Common myeloid progenitor, CD34-positive (primary cell): Measurements from ENCODE around the gene CFAP410.

Experiments used
- CTCF ChIA-PET: fragments of 350-600 bp; sonication (Branson Sonifier 250); formaldehyde crosslinking; loops from one replicate; lab custom pipeline; 2021; ENCODE audit warnings: antibody characterized with exemption; lab: Charles Lee
- POLR2A ChIA-PET: fragments of 350-600 bp; sonication (Branson Sonifier 250); formaldehyde crosslinking; loops from one replicate; lab custom pipeline; 2021; ENCODE audit warnings: antibody characterized with exemption; lab: Charles Lee
- DNase-seq, 3 donors: peaks; one replicate each; pipeline versions ENCODE4 v3.0.0 to v3.0.0-alpha.2; 2013
- H3K27ac ChIP-seq, 2 experiments: 1 replicate in 1 of 2; 2 replicates in 1 of 2; pipeline ENCODE4 v1.7.0; 2013; ENCODE audit warnings: inconsistent platforms in 2 of 2, low read length in 2 of 2, mild to moderate bottlenecking in 2 of 2, low read depth in 1 of 2, moderate library complexity in 1 of 2; ENCODE audit not compliant: severe bottlenecking in 2 of 2, insufficient read depth in 1 of 2, poor library complexity in 1 of 2
- H3K27me3 ChIP-seq, 5 experiments: replicated peaks in 2 of 5; 1 replicate in 3 of 5; 2 replicates in 2 of 5; pipeline versions ENCODE4 v1.6.1 to v1.7.0; 2013; ENCODE audit warnings: low read length in 4 of 5, mild to moderate bottlenecking in 2 of 5, moderate library complexity in 2 of 5, inconsistent platforms in 1 of 5; ENCODE audit not compliant: insufficient read depth in 5 of 5, control insufficient read depth in 4 of 5
- H3K36me3 ChIP-seq, 4 experiments: 1 replicate in 2 of 4; 2 replicates in 2 of 4; pipeline versions ENCODE4 v1.6.1 to v1.7.0; 2013; ENCODE audit warnings: low read length in 3 of 4, control low read depth in 1 of 4, mild to moderate bottlenecking in 1 of 4; ENCODE audit not compliant: control insufficient read depth in 4 of 4, insufficient read depth in 4 of 4
- H3K4me1 ChIP-seq, 4 experiments: 1 replicate in 3 of 4; 2 replicates in 1 of 4; pipeline versions ENCODE4 v1.6.1 to v1.7.1; 2013; ENCODE audit warnings: low read length in 3 of 4, mild to moderate bottlenecking in 3 of 4, control low read depth in 1 of 4, inconsistent platforms in 1 of 4, moderate library complexity in 1 of 4; ENCODE audit not compliant: control insufficient read depth in 4 of 4, insufficient read depth in 4 of 4; ENCODE audit errors: control extremely low read depth in 1 of 4
- H3K4me3 ChIP-seq, 7 experiments: 1 replicate in 4 of 7; 2 replicates in 3 of 7; pipeline versions ENCODE4 v1.5.1 to v1.7.0; 2013; ENCODE audit warnings: mild to moderate bottlenecking in 7 of 7, low read length in 6 of 7, moderate library complexity in 6 of 7, inconsistent platforms in 2 of 7, low read depth in 2 of 7, control low read depth in 1 of 7; ENCODE audit not compliant: insufficient read depth in 4 of 7, control insufficient read depth in 1 of 7; ENCODE audit errors: extremely low read depth in 1 of 7
- H3K9me3 ChIP-seq, 5 experiments: 1 replicate in 4 of 5; 2 replicates in 1 of 5; pipeline versions ENCODE4 v1.6.1 to v1.7.1; 2013; ENCODE audit warnings: low read length in 4 of 5, mild to moderate bottlenecking in 2 of 5, inconsistent platforms in 1 of 5, low read depth in 1 of 5, moderate library complexity in 1 of 5; ENCODE audit not compliant: control insufficient read depth in 4 of 5, insufficient read depth in 2 of 5; ENCODE audit errors: control extremely low read depth in 1 of 5
- WGBS: methylation state at CpG from one replicate; pipeline ENCODE4 v1.1.5; 2013; ENCODE audit not compliant: insufficient coverage; 5-methylcytosine and 5-hydroxymethylcytosine counted together

The CFAP410 gene

GRCh38 chr21:44370027-44370735 lies 31.0 kb upstream of the CFAP410 start:
- Histone ChIP-seq H3K36me3 (peaks cover 0 to 2% (median 0%) of the 10 kb centered on the region in 4 experiments), H3K27me3 (peaks cover 0 to 16% (median 0%) of the 10 kb centered on the region in 5 experiments), H3K27ac (no peak overlapping the region), H3K4me3 (peak overlapping the region in 2 of 7 experiments; percentile 19 to 30), H3K9me3 (peaks cover 0 to 15% (median 6%) of the 10 kb centered on the region in 5 experiments), H3K4me1 (peaks cover 0 to 25% (median 16%) of the 10 kb centered on the region in 4 experiments)
- DNase-seq: peak; percentile 32 to 64 (median 49)
- WGBS: 52% methylated on average over 27 of the region's 29 CpGs
- ChIA-PET CTCF (no interaction called here), POLR2A (no interaction called here)

GRCh38 chr21:44368711-44369446 lies 29.7 kb upstream of the CFAP410 start:
- 39% methylated on average over 28 of the region's 35 CpGs for WGBS
- H3K36me3 ChIP-seq: peaks cover 0 to 2% (median under 1%) of the 10 kb centered on the region in 4 experiments
- H3K4me3 ChIP-seq: peak overlapping the region in 1 of 7 experiments; percentile 28
- peaks cover 0 to 9% (median 0%) of the 10 kb centered on the region in 5 experiments for H3K9me3 ChIP-seq
- CTCF ChIA-PET: interaction anchor here (1.2 kb wide), 1 partner anchor 29 kb away, joined by 3 read pairs; no protein-coding TSS in a partner anchor
- peaks cover 0 to 17% (median 9%) of the 10 kb centered on the region in 4 experiments for H3K4me1 ChIP-seq
- H3K27ac ChIP-seq: no peak overlapping the region
- peak in 1 of 3 donors; percentile 35 for DNase-seq
- POLR2A ChIA-PET: no interaction called here
- H3K27me3 ChIP-seq: peaks cover 0 to 16% (median 0%) of the 10 kb centered on the region in 5 experiments

GRCh38 chr21:44366586-44367211 lies 27.5 kb upstream of the CFAP410 start:
- peaks cover 0 to 11% (median 4%) of the 10 kb centered on the region in 5 experiments for H3K9me3 ChIP-seq
- H3K27me3 ChIP-seq: peaks cover 0 to 16% (median 0%) of the 10 kb centered on the region in 5 experiments
- 95% methylated on average over 26 of the region's 28 CpGs for WGBS
- DNase-seq: no peak
- ChIA-PET POLR2A (no interaction called here), CTCF (no interaction called here)
- no peak overlapping the region for H3K4me3 ChIP-seq
- peaks cover 0 to 4% (median 1%) of the 10 kb centered on the region in 4 experiments for H3K36me3 ChIP-seq
- no peak overlapping the region for H3K27ac ChIP-seq
- peaks cover 0 to 10% (median 6%) of the 10 kb centered on the region in 4 experiments for H3K4me1 ChIP-seq

- Histone ChIP-seq H3K27me3 (peaks cover 0 to 16% (median 0%) of the 10 kb centered on the region in 5 experiments), H3K9me3 (peaks cover 0 to 8% (median 4%) of the 10 kb centered on the region in 5 experiments), H3K4me3 (no peak overlapping the region), H3K36me3 (peaks cover 0 to 4% (median 0%) of the 10 kb centered on the region in 4 experiments), H3K4me1 (peaks cover 0 to 10% (median 6%) of the 10 kb centered on the region in 4 experiments), H3K27ac (no peak overlapping the region)
- CTCF ChIA-PET: no interaction called here
- no peak for DNase-seq
- WGBS: 99% methylated on average over 17 of the region's 22 CpGs
- POLR2A ChIA-PET: no interaction called here
Observed at GRCh38 chr21:44365967-44366585, 26.9 kb upstream of the CFAP410 start.

- Histone ChIP-seq H3K4me3 (no peak overlapping the region), H3K36me3 (peaks cover 0 to 4% (median 0%) of the 10 kb centered on the region in 4 experiments), H3K27ac (no peak overlapping the region), H3K9me3 (peaks cover 0 to 8% (median 4%) of the 10 kb centered on the region in 5 experiments), H3K4me1 (peaks cover 0 to 13% (median 10%) of the 10 kb centered on the region in 4 experiments), H3K27me3 (peaks cover 0 to 14% (median 0%) of the 10 kb centered on the region in 5 experiments)
- no peak for DNase-seq
- CTCF ChIA-PET: no interaction called here
- POLR2A ChIA-PET: no interaction called here
- 97% methylated on average over 12 of the region's 18 CpGs for WGBS
Observed at GRCh38 chr21:44365251-44365966, 26.2 kb upstream of the CFAP410 start.
